Ishikawa (cell line): ENCODE measurements around the gene IL26.

Experiments
- CEBPB ChIP-seq: IDR thresholded peaks from 2 replicates; pipeline ENCODE4 v1.6.1; 2012
- CREB1 ChIP-seq: IDR thresholded peaks from 2 replicates; pipeline ENCODE4 v1.6.1; 2012; ENCODE audit warnings: low read depth
- EGR1 ChIP-seq: IDR thresholded peaks from 2 replicates; pipeline ENCODE4 v1.6.1; 2012
- EP300 ChIP-seq: IDR thresholded peaks from 2 replicates; pipeline ENCODE4 v1.6.1; 2012; ENCODE audit warnings: borderline replicate concordance
- FOXM1 ChIP-seq: IDR thresholded peaks from 2 replicates; pipeline ENCODE4 v1.6.1; 2012; ENCODE audit warnings: low read depth, borderline replicate concordance
- NFIC ChIP-seq: IDR thresholded peaks from 2 replicates; pipeline ENCODE4 v1.6.1; 2012
- RAD21 ChIP-seq: IDR thresholded peaks from 2 replicates; pipeline ENCODE4 v1.6.1; 2012; ENCODE audit warnings: low read depth
- REST ChIP-seq: IDR thresholded peaks from 2 replicates; pipeline ENCODE4 v1.6.1; 2012; ENCODE audit warnings: low read depth, mild to moderate bottlenecking
- TCF12 ChIP-seq: IDR thresholded peaks from 2 replicates; pipeline ENCODE4 v1.6.1; 2012; ENCODE audit warnings: low read depth
- USF1 ChIP-seq: IDR thresholded peaks from 2 replicates; pipeline ENCODE4 v1.6.1; 2012
- YY1 ChIP-seq: IDR thresholded peaks from 2 replicates; pipeline ENCODE4 v1.6.1; 2012; ENCODE audit warnings: low read depth
- TF ChIP-seq, protein P1 (sequence below): IDR thresholded peaks from 2 replicates; pipeline ENCODE4 v1.6.1; 2012

DNA sequence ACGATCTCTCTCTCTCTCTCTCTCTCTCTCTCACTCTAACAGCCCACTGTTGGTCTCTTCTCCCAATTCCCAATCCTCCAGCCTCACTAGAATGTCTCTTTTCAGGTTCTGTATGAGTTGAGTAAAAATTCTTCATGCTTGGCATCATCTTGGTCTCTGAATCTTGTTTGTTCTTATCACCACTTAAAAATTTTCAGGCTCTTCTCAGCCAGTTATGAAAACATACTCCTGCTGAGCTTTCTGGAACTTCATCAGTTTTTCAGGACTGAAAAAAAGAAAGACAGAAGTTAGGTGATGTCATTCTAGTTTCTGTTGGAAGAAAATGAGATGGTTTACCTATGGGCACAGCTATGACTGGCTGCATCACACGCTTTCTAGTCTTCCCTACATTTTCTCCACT is 39.2 kb upstream of the IL26 start:
- TF ChIP-seq RAD21, result no peak
- TF ChIP-seq, protein P1, sequence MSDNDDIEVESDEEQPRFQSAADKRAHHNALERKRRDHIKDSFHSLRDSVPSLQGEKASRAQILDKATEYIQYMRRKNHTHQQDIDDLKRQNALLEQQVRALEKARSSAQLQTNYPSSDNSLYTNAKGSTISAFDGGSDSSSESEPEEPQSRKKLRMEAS, result no peak
- TF ChIP-seq EGR1, result no peak
- no peak for TF ChIP-seq NFIC
- TF ChIP-seq CREB1, result no peak
- TF ChIP-seq EP300, result no peak
- no peak for TF ChIP-seq YY1
- TF ChIP-seq USF1, result no peak
- TF ChIP-seq FOXM1, result no peak
- TF ChIP-seq CEBPB, result no peak
- no peak for TF ChIP-seq TCF12
- TF ChIP-seq REST, result no peak
